ENCODE data around the gene RHOF.

Gene RHOF

GRCh38 chr12:121787063-121788025, 6.1 kb downstream of the RHOF start:
- Histone ChIP-seq H3K9me3 (ENCODE audit: insufficient read depth, low read length) (no peaks in the 10 kb centered on the region), H3F3A (ENCODE audit: insufficient read depth) (peaks cover 25% of the 10 kb centered on the region), H3K27ac (ENCODE audit: low read depth, low read length) (peak overlapping the region; percentile 59), H3K4me3 (ENCODE audit: insufficient read depth, low read length, poor library complexity, severe bottlenecking) (no peak overlapping the region), H3K4me2 (ENCODE audit: low read depth, low read length, poor library complexity, severe bottlenecking) (peak overlapping the region; percentile 2), H4K20me1 (ENCODE audit: low read depth, low read length) (no peaks in the 10 kb centered on the region), H3K9me2 (replicated peaks; ENCODE audit: insufficient read depth, low read length) (no peaks in the 10 kb centered on the region), H3K79me2 (ENCODE audit: insufficient read depth, low read length) (peaks cover 58% of the 10 kb centered on the region), H3K36me3 (ENCODE audit: low read length) (no peaks in the 10 kb centered on the region), H2AFZ (ENCODE audit: low read depth, low read length, severe bottlenecking) (no peak overlapping the region), H3K27me3 (ENCODE audit: low read length) (no peaks in the 10 kb centered on the region), H3K9ac (ENCODE audit: low read length) (peak overlapping the region; percentile 19; the same call in 1 of the 2 replicates)
- no peak for TF ChIP-seq EZH2phosphoT487 (conservative IDR thresholded peaks at IDR 0.05; ENCODE audit: low read length)

DNA sequence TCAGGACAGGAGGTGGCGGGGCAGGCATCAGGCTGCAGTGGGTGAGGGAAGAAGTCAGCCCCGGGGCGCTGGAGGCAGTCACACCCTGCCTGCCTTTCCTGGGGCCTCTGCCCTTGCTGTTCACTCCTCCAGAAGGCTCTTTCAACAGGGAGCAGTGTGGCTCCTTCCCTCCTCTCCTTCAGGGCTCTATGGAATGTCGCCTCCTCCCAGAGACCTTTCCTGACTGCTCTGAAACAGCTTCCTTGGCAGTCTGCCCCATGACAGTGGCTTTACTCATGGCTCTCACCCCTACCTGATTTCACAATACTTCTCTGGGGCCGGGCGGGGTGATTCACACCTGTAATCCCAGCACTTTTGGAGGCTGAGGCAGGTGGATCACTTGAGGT, 7.1 kb downstream of the RHOF start:
- H3K9me2 ChIP-seq (replicated peaks; ENCODE audit: insufficient read depth, low read length), result no peaks in the 10 kb centered on the region
- H3K79me2 ChIP-seq (ENCODE audit: insufficient read depth, low read length), result peaks cover 51% of the 10 kb centered on the region
- no peak overlapping the region for H3K4me2 ChIP-seq (ENCODE audit: low read depth, low read length, poor library complexity, severe bottlenecking)
- H3F3A ChIP-seq (ENCODE audit: insufficient read depth), result peaks cover 24% of the 10 kb centered on the region
- no peaks in the 10 kb centered on the region for H3K9me3 ChIP-seq (ENCODE audit: insufficient read depth, low read length)
- TF ChIP-seq, protein P1, sequence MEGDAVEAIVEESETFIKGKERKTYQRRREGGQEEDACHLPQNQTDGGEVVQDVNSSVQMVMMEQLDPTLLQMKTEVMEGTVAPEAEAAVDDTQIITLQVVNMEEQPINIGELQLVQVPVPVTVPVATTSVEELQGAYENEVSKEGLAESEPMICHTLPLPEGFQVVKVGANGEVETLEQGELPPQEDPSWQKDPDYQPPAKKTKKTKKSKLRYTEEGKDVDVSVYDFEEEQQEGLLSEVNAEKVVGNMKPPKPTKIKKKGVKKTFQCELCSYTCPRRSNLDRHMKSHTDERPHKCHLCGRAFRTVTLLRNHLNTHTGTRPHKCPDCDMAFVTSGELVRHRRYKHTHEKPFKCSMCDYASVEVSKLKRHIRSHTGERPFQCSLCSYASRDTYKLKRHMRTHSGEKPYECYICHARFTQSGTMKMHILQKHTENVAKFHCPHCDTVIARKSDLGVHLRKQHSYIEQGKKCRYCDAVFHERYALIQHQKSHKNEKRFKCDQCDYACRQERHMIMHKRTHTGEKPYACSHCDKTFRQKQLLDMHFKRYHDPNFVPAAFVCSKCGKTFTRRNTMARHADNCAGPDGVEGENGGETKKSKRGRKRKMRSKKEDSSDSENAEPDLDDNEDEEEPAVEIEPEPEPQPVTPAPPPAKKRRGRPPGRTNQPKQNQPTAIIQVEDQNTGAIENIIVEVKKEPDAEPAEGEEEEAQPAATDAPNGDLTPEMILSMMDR (IDR thresholded peaks at IDR 0.05; ENCODE audit: insufficient read depth, low read length, poor library complexity, severe bottlenecking), result no peak
- TF ChIP-seq EZH2phosphoT487 (conservative IDR thresholded peaks at IDR 0.05; ENCODE audit: low read length), result no peak
- no peaks in the 10 kb centered on the region for H3K27me3 ChIP-seq (ENCODE audit: low read length)
- H3K4me3 ChIP-seq (ENCODE audit: insufficient read depth, low read length, poor library complexity, severe bottlenecking), result no peak overlapping the region
- no peaks in the 10 kb centered on the region for H4K20me1 ChIP-seq (ENCODE audit: low read depth, low read length)
- no peak overlapping the region; the same call in 1 of the 2 replicates for H3K27ac ChIP-seq (ENCODE audit: low read depth, low read length)
- no peaks in the 10 kb centered on the region for H3K36me3 ChIP-seq (ENCODE audit: low read length)
- no peak overlapping the region for H3K9ac ChIP-seq (ENCODE audit: low read length)
- no peak overlapping the region for H2AFZ ChIP-seq (ENCODE audit: low read depth, low read length, severe bottlenecking)

- Histone ChIP-seq H3K79me2 (ENCODE audit: insufficient read depth, low read length) (peaks cover 45% of the 10 kb centered on the region), H3K9ac (ENCODE audit: low read length) (no peak overlapping the region), H3K4me2 (ENCODE audit: low read depth, low read length, poor library complexity, severe bottlenecking) (peak overlapping the region; percentile 17), H3K27me3 (ENCODE audit: low read length) (no peaks in the 10 kb centered on the region), H3K27ac (ENCODE audit: low read depth, low read length) (no peak overlapping the region), H3K9me2 (replicated peaks; ENCODE audit: insufficient read depth, low read length) (no peaks in the 10 kb centered on the region), H3K9me3 (ENCODE audit: insufficient read depth, low read length) (no peaks in the 10 kb centered on the region), H3K4me3 (ENCODE audit: insufficient read depth, low read length, poor library complexity, severe bottlenecking) (no peak overlapping the region), H4K20me1 (ENCODE audit: low read depth, low read length) (no peaks in the 10 kb centered on the region), H3K36me3 (ENCODE audit: low read length) (no peaks in the 10 kb centered on the region), H3F3A (ENCODE audit: insufficient read depth) (peaks cover 13% of the 10 kb centered on the region; the same call in 1 of the 2 replicates), H2AFZ (ENCODE audit: low read depth, low read length, severe bottlenecking) (no peak overlapping the region)
- no peak for TF ChIP-seq EZH2phosphoT487 (conservative IDR thresholded peaks at IDR 0.05; ENCODE audit: low read length)
- TF ChIP-seq, protein P1 (IDR thresholded peaks at IDR 0.05; ENCODE audit: insufficient read depth, low read length, poor library complexity, severe bottlenecking), result no peak
Measured at GRCh38 chr12:121784460-121784859, 9.0 kb downstream of the RHOF start.

GRCh38 chr12:121783766-121784165, 9.7 kb downstream of the RHOF start:
- H3K27me3 ChIP-seq (ENCODE audit: low read length), result no peaks in the 10 kb centered on the region
- peaks cover 38% of the 10 kb centered on the region for H3K79me2 ChIP-seq (ENCODE audit: insufficient read depth, low read length)
- H3F3A ChIP-seq (ENCODE audit: insufficient read depth), result peaks cover 9% of the 10 kb centered on the region; the same call in 1 of the 2 replicates
- no peaks in the 10 kb centered on the region for H4K20me1 ChIP-seq (ENCODE audit: low read depth, low read length)
- no peak overlapping the region for H3K9ac ChIP-seq (ENCODE audit: low read length)
- H3K4me3 ChIP-seq (ENCODE audit: insufficient read depth, low read length, poor library complexity, severe bottlenecking), result no peak overlapping the region
- H3K27ac ChIP-seq (ENCODE audit: low read depth, low read length), result no peak overlapping the region
- H2AFZ ChIP-seq (ENCODE audit: low read depth, low read length, severe bottlenecking), result no peak overlapping the region
- H3K9me3 ChIP-seq (ENCODE audit: insufficient read depth, low read length), result no peaks in the 10 kb centered on the region
- H3K9me2 ChIP-seq (replicated peaks; ENCODE audit: insufficient read depth, low read length), result no peaks in the 10 kb centered on the region
- H3K4me2 ChIP-seq (ENCODE audit: low read depth, low read length, poor library complexity, severe bottlenecking), result no peak overlapping the region
- H3K36me3 ChIP-seq (ENCODE audit: low read length), result no peaks in the 10 kb centered on the region
- TF ChIP-seq, protein P1 (IDR thresholded peaks at IDR 0.05; ENCODE audit: insufficient read depth, low read length, poor library complexity, severe bottlenecking), result no peak
- no peak for TF ChIP-seq EZH2phosphoT487 (conservative IDR thresholded peaks at IDR 0.05; ENCODE audit: low read length)
